DOHH2 (cell line): ENCODE measurements around the gene SHISA4.
"Not testable (repeated sequence)": the region's sequence is repeated elsewhere in the genome, so short reads cannot be mapped to it uniquely, and the experiment has no call there.

Experiments
- H3F3A ChIP-seq: fragments of 200-600 bp; sonication (generic), shearing (Covaris generic); 2 replicates; pipeline ENCODE4 v1.6.0; 2016; ENCODE audit warnings: antibody characterized with exemption, mild to moderate bottlenecking; ENCODE audit not compliant: control insufficient read depth, insufficient read depth
- H3K27ac ChIP-seq: fragments of 200-600 bp; sonication (generic); 2 replicates; pipeline ENCODE4 v1.5.1; 2014; ENCODE audit warnings: low read depth, mild to moderate bottlenecking, low read length, moderate library complexity
- H3K27me3 ChIP-seq: fragments of 200-600 bp; sonication (generic); 2 replicates; pipeline ENCODE4 v1.6.1; 2014; ENCODE audit warnings: mild to moderate bottlenecking, low read length, mixed read lengths; ENCODE audit not compliant: control insufficient read depth
- H3K36me3 ChIP-seq: fragments of 200-600 bp; sonication (generic); 2 replicates; pipeline ENCODE4 v1.6.1; 2014; ENCODE audit warnings: mild to moderate bottlenecking, low read length, moderate library complexity, mixed read lengths; ENCODE audit not compliant: control insufficient read depth
- H3K4me1 ChIP-seq: fragments of 200-600 bp; sonication (generic); 2 replicates; pipeline ENCODE4 v1.6.1; 2014; ENCODE audit warnings: mild to moderate bottlenecking, low read length, mixed read lengths; ENCODE audit not compliant: control insufficient read depth
- H3K4me2 ChIP-seq: fragments of 200-600 bp; sonication (generic); 2 replicates; pipeline ENCODE4 v1.6.0; 2014; ENCODE audit warnings: mild to moderate bottlenecking, low read length, moderate library complexity
- H3K4me3 ChIP-seq: fragments of 200-600 bp; sonication (generic); 2 replicates; pipeline ENCODE4 v1.5.1; 2014; ENCODE audit warnings: mild to moderate bottlenecking, low read length, mixed read lengths
- H3K79me2 ChIP-seq: fragments of 200-600 bp; sonication (generic); 2 replicates; pipeline ENCODE4 v1.6.1; 2014; ENCODE audit warnings: mild to moderate bottlenecking, low read length, mixed read lengths; ENCODE audit not compliant: control insufficient read depth
- H3K9me2 ChIP-seq: fragments of 200-600 bp; sonication (generic); replicated peaks from 2 replicates; pipeline ENCODE4 v1.6.1; 2014; ENCODE audit warnings: mild to moderate bottlenecking, low read length, mixed read lengths; ENCODE audit not compliant: control insufficient read depth
- H3K9me3 ChIP-seq: fragments of 200-600 bp; sonication (generic); 2 replicates; pipeline ENCODE4 v1.6.1; 2014; ENCODE audit warnings: antibody characterized with exemption, low read length, mixed read lengths; ENCODE audit not compliant: control insufficient read depth, insufficient read depth
- H4K20me1 ChIP-seq: fragments of 200-600 bp; sonication (generic); 2 replicates; pipeline ENCODE4 v1.6.0; 2014; ENCODE audit warnings: low read depth, mild to moderate bottlenecking, antibody characterized with exemption, low read length, moderate library complexity; ENCODE audit not compliant: control insufficient read depth, insufficient read depth
- EZH2phosphoT487 ChIP-seq: fragments of 200-600 bp; sonication (generic); IDR thresholded peaks from 2 replicates; pipeline ENCODE4 v1.6.1; 2017; ENCODE audit warnings: borderline replicate concordance, mild to moderate bottlenecking, antibody characterized with exemption, low read length, moderate library complexity, mixed read lengths
- TF ChIP-seq, protein P1 (sequence below): fragments of 200-600 bp; sonication (generic); IDR thresholded peaks from one replicate; pipeline ENCODE4 v1.5.1; 2014; ENCODE audit warnings: antibody characterized with exemption, mild to moderate bottlenecking, low read depth, low read length; ENCODE audit not compliant: poor library complexity, severe bottlenecking

The SHISA4 gene, protein sequence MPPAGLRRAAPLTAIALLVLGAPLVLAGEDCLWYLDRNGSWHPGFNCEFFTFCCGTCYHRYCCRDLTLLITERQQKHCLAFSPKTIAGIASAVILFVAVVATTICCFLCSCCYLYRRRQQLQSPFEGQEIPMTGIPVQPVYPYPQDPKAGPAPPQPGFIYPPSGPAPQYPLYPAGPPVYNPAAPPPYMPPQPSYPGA

GRCh38 chr1:201888282-201889089 lies at the start of gene SHISA4:
TSS of gene SHISA4 (plus strand) at chr1:201888898. CDS start at chr1:201888995, 97 bp downstream.
- Histone ChIP-seq H3K27ac (no peak within 1 kb of the TSS), H3K36me3 (no peaks in the 10 kb centered on the region), H3K79me2 (no peaks in the 10 kb centered on the region), H3K4me3 (no peak within 1 kb of the TSS), H3K4me1 (no peaks in the 10 kb centered on the region), H3F3A (no peaks in the 10 kb centered on the region), H4K20me1 (no peaks in the 10 kb centered on the region), H3K9me2 (no peaks in the 10 kb centered on the region), H3K9me3 (no peaks in the 10 kb centered on the region), H3K27me3 (peaks cover 58% of the 10 kb centered on the region), H3K4me2 (no peak within 1 kb of the TSS)
- TF ChIP-seq, protein P1, sequence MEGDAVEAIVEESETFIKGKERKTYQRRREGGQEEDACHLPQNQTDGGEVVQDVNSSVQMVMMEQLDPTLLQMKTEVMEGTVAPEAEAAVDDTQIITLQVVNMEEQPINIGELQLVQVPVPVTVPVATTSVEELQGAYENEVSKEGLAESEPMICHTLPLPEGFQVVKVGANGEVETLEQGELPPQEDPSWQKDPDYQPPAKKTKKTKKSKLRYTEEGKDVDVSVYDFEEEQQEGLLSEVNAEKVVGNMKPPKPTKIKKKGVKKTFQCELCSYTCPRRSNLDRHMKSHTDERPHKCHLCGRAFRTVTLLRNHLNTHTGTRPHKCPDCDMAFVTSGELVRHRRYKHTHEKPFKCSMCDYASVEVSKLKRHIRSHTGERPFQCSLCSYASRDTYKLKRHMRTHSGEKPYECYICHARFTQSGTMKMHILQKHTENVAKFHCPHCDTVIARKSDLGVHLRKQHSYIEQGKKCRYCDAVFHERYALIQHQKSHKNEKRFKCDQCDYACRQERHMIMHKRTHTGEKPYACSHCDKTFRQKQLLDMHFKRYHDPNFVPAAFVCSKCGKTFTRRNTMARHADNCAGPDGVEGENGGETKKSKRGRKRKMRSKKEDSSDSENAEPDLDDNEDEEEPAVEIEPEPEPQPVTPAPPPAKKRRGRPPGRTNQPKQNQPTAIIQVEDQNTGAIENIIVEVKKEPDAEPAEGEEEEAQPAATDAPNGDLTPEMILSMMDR, result no peak
- no peak for TF ChIP-seq EZH2phosphoT487

- H4K20me1 ChIP-seq, result peaks cover 59% of the 10 kb centered on the region
Measured at GRCh38 chr1:201839089-201839488, 49.6 kb upstream of the SHISA4 start.

GRCh38 chr1:201840055-201840454 lies 48.6 kb upstream of the SHISA4 start:
- TF ChIP-seq, protein P1, result no peak
- no peak for TF ChIP-seq EZH2phosphoT487
- Histone ChIP-seq H3K79me2 (peaks cover 100% of the 10 kb centered on the region), H4K20me1 (peaks cover 59% of the 10 kb centered on the region)

More at GRCh38 chr1:201839089-201839488, 49.6 kb upstream of the SHISA4 start:
- peaks cover 69% of the 10 kb centered on the region for H3K36me3 ChIP-seq
- not testable (repeated sequence) for H3F3A ChIP-seq, H3K27ac ChIP-seq, H3K27me3 ChIP-seq, H3K4me1 ChIP-seq, H3K9me2 ChIP-seq, H3K4me2 ChIP-seq, H3K4me3 ChIP-seq, H3K9me3 ChIP-seq
- H3K79me2 ChIP-seq, result peaks cover 100% of the 10 kb centered on the region

GRCh38 chr1:201840490-201840889 lies 48.2 kb upstream of the SHISA4 start:
- Histone ChIP-seq H3K4me2 (no peak overlapping the region), H3K9me2 (no peaks in the 10 kb centered on the region), H3F3A (peaks cover 10% of the 10 kb centered on the region; the same call in 1 of the 2 replicates), H3K79me2 (peaks cover 100% of the 10 kb centered on the region), H3K27me3 (no peaks in the 10 kb centered on the region), H3K9me3 (no peaks in the 10 kb centered on the region), H3K36me3 (peaks cover 59% of the 10 kb centered on the region), H3K27ac (no peak overlapping the region), H3K4me3 (no peak overlapping the region), H4K20me1 (peaks cover 56% of the 10 kb centered on the region), H3K4me1 (peaks cover 4% of the 10 kb centered on the region; the same call in 1 of the 2 replicates)
- TF ChIP-seq, protein P1, result no peak
- no peak for TF ChIP-seq EZH2phosphoT487

More at GRCh38 chr1:201840055-201840454, 48.6 kb upstream of the SHISA4 start:
- no peaks in the 10 kb centered on the region for H3K9me3 ChIP-seq
- no peak overlapping the region for H3K27ac ChIP-seq
- no peak overlapping the region for H3K4me2 ChIP-seq
- H3K4me1 ChIP-seq, result peaks cover 4% of the 10 kb centered on the region; the same call in 1 of the 2 replicates
- H3K9me2 ChIP-seq, result no peaks in the 10 kb centered on the region
- no peaks in the 10 kb centered on the region for H3K27me3 ChIP-seq
- no peak overlapping the region for H3K4me3 ChIP-seq
- H3F3A ChIP-seq, result peaks cover 12% of the 10 kb centered on the region; the same call in 1 of the 2 replicates
- H3K36me3 ChIP-seq, result peaks cover 63% of the 10 kb centered on the region
